HG03354 (cell line): ENCODE measurements around the gene SGF29.
"Not testable (repeated sequence)": the region's sequence is repeated elsewhere in the genome, so short reads cannot be mapped to it uniquely, and the experiment has no call there.

ENCODE experiments used
- ATAC-seq: cut with Tn5 transposase; IDR thresholded peaks from one replicate; pipeline ENCODE4 v1.9.1; 2021; ENCODE audit warnings: mild to moderate bottlenecking; ENCODE audit not compliant: unreplicated experiment, poor library complexity, severe bottlenecking

The SGF29 gene

DNA sequence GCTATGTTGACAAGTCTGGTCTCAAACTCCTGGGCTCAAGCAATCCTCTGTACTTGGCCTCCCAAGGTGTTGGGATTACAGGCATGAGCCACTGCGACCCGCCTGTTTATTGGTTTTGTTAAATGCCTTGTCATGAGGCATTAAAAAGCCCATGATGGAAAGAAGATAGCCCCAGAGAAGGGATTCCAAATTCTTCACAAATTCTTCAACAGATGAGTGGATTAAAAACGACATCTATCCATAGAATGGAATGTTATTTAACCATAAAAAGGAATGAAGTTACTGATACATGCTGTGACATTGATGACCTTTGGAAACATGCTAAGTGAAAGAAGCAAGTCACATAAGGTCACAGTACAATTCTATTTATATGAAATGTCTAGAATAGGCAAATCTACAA lies 4.7 kb downstream of the SGF29 start:
- ATAC-seq, result no peak

DNA sequence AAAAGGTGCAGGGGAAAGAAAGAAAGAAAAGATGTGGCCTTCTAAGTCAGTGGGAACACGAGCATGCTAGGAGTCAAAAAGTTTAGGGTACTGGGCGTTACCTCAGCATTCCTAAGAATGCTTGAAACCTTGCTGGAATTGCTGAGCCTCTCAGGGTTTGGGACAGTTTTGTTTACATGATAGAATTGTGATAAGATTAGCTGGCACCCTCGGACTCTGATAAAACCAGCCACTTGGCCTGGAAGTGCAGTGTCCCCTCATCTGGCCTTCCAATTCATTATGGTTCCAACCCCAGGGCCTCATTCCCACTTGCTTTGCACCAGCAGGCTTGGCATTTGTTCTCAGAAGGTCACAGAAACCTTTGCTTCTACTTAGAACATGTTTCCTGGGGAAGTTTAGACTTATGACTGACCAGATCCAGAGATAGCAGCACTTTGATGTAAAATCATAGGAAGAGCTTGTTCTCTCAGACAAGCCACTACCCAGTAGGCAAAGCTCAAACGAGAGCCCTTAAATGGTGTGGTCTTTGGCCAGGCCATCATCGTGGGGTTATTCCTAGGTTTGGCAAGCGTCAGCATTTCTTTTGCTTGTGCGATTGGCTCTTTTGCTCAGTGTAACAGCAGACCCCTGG lies 8.0 kb downstream of the SGF29 start:
- ATAC-seq, result no peak

DNA sequence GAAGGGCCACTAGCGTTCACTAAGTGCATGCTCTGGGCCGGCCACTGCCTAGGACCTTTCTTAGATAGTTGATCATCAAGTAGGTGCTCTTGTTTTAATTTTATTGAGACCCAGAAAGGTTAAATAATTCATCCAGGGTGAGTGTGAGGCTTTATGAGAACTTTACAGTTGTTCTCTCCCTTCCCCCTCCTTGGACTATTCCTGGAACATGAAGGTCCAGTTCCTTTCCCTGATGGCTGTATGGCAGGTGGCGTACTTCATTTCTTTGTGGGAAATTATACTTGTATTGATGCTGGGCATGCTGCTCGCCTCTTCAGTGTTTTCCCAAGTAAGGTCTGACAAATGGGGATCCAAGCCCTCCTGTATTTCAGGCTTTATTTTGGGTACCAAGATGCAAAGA lies 8.5 kb downstream of the SGF29 start:
- no peak for ATAC-seq

DNA sequence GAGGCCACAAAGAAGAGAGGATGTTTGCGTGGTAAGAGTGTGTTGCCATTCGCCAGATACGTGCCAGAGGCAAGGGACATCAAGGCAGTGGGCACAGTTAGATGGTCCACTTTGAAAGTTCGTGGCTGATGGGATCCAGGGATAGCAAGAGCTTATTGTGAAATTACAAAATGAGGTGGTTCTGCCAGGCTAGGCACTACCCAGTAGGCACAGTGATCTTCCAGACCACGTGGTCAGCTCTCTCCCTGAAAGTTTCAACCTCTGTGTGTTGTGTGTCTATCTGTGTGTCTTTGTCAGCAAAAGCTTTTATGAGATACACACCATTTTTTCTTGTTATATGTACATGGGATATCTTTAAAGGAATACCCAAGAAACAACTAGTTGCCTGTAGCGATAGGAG lies 9.5 kb downstream of the SGF29 start:
- ATAC-seq, result no peak

DNA sequence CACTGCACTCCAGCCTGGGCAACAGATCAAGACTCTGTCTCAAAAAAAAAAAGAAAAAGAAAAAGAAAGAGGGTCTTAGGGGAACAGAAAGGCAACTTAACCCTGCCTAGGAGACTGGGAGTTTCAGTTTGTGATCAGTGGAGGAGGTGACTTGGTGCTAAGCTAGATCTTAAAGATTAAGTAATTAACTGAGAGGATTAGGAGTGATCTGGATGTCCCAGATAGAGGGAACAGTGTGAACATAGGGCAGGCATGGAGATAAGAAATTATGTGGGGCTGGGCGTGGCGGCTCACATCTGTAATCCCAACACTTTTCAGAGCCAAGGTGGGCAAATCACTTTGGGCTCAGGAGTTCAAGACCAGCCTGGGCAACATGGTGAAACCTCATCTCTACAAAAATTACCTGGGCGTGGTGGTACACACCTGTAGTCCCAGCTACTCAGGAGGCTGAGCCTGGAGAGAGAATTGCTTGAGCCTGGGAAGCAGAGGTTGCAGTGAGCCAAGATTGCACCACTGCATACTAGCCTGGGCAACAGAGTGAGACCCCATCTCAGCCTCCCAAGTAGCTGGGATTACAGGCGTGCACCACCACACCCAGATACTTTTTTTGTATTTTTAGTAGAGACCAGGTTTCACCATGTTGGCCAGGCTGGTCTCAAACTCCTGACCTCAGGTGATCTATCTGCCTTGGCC lies 12.7 kb downstream of the SGF29 start:
- not testable (repeated sequence) for ATAC-seq

DNA sequence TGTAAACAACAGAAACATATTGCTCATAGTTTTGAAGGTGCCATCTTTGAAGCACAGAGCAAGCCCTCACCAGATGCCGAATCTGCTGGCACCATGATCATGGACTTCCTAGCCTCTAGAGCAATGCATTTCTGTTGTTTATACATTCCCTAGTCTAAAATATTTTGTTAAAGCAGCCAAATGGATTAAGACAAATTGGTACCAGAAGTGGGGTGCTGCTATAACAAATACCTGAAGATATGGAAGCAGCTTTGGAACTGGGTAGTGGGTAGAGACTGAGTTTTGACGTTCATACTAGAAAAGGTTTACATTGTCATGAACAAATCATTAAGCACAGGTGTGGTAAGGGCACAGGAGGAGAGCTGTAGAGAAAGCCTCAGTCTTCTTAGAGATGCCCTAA lies 13.6 kb downstream of the SGF29 start:
- ATAC-seq, result no peak

DNA sequence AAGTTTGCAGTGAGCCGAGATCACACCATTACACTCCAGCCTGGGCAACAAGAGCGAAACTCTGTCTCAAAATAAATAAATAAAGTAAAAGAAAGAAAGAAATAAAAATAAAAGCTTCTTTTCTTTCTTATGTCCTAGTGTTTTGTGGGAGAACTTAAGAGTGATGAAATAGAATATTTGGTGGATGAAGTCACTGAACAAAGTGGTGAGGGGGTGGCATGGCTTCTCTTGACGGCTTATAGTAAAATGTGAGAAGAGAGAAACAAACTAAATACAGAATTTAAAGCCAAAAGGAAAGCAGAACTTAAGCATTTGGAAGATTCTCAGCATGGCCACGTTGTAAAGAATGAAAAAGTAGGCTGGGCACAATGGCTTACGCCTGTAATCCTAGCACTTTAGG lies 15.3 kb downstream of the SGF29 start:
- no peak for ATAC-seq

DNA sequence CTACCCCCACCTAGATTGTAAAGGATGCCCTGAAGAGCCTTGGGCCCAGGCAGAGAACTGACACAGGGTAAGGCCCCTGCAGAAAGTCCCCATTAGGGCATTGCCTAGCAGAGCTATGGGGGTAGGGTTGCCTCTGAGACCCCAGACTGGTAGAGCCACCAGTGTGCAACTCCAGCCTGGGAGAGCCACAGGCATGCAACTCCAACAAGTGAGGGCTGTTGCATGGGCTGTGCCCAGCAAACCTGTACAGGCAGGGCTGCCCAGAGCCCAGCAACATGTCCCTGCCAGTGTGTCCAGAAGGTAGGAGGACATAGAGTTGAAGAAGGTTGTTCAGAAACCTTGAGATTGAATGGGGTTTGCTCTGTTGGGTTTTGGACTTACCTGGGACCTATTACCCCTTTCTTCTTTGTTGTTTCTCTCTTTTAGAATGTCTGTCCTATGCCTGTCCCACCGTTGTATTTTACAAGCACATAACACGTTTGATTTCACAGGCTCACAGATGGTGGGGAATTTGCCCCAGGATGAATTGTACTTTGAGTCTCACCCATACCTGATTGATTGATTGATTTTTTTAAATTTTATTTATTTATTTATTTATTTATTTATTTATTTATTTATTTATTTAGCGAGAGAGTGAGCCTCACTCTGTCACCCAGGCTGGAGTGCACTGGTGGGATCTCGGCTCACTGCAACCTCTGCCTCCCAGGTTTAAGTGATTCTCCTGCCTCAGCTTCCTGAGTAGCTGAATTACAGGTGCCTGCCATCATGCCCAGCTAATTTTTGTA lies 16.4 kb downstream of the SGF29 start:
- ATAC-seq, result no peak

DNA sequence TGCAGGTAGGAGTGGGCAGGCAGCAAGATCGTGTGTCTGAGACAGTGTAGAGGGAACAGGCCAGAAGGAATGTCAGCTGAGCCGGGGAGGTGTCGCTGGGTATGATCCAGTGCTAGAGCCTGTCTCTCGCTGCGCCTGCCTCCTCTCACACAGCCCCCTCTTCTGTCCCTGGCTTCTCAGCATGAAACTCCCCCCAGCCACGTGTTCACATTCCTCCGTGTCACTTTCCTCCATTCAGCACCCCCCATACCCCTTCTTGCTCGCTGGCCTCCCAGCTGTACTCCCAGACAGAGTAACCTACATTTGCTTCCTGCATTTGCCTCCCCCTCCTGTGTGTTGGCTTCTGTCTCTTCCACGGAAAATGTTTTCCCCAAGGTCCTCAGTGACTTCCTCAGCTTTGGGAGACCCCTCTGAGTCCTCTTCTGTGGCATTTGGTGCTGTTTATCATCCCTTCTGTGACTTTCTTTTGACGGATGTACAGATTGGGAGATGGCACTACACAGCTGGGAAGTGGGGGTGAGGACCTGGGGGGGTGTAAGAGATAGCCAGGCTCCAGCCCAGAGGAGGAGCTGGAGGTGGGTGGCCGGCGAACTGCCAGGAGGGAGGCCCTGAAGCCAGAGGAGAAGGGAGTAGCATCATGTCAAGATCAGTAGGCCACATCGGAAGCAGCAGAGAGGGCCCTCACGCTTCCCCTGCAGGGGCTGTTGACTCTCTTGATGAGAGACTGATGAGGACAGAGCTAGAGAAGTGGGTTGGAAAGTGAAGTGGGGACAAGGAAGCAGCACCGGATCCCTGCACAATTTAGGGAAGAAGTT lies 19.2 kb downstream of the SGF29 start:
- no peak for ATAC-seq

DNA sequence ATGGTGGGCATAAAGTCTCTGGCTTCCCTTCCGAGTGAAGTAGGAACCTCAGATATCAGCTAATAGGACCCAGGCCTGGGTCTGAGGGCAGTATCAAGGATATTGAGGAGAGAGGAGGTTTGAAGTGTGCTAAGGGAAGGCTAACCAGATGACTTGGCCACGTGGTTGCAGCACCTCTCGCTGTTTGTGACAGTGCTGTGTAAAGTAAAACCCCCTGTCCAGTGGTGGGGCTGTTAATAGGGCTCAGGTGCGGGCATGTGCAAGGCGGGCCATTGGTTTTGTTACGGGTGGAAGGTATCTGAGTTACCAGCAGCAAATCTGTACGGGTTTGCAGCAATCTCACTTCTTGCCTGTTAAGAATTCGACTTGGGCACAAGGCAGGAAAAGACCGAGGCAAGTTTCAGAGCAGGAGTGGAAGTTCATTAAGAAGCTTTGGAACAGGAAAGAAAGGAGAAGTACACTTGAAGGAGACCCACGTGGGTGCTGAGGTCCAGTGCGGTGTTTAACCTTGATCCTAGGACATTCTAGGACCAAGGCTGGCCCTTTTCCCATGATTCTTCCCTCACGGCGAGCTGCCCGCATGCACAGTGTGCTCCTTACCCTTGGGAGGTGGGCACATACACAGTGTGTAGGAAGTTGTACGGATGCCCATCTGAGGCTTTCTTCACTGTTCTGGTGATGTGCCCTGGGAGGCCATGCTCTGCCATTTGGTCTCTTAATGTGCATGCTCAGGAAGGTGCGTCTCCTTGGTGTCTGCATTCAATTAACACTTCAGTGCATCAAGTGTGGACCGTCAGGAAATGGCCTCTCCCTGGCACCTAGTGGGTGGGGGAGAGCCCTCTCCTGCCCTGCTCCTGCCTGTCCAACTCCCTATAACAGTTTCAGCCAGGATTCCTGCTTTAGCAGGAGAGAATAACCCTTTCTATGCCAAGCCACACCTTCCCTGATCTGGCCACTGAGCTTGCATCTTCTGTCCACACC lies 20.3 kb downstream of the SGF29 start:
- no peak for ATAC-seq

DNA sequence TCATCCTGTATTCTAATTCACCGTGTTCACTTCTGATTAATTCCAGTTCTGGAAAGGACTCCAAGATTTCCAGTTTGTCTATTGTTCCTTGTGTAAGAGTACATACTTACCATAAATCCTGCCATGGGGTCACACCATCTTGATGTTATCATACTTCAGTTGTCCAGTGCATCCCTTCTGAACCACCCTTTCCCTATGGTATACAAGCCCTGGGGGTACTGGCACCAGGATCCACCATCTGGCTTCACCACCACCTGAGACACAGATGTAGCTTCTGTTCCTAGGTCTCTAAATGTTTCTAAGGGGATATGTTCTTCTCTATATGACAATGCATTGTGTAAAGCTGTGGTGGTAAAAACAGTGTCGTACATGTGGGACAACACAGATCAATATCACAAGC lies 21.2 kb downstream of the SGF29 start:
- ATAC-seq, result no peak

DNA sequence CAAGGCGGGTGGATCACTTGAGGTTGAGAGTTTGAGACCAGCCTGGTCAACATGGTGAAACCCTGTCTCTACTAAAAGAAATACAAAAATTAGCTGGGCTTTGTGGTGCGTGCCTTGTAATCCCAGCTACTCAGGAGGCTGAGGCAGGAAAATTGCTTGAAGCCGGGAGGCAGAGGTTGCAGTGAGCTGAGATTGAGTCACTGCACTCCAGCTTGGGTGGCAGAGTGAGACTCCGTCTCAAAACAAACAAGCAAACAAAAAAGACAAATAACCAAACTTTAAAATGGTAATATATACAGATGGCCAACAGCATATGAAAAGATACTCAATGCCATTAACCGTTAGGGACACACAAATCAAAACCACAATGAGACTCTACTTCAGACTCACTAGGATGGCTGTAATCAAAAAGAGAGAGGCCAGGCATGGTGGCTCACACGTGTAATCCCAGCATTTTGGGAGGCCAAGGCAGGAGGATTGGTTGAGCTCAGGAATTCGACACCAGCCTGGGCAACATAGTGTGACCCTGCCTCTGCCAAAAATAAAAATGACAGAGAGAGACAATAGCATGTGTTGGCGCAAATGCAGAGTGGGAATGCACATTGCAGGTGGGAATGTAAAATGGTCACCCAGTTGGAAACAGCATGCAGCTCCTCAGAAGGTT lies 21.9 kb downstream of the SGF29 start:
- ATAC-seq, result no peak

DNA sequence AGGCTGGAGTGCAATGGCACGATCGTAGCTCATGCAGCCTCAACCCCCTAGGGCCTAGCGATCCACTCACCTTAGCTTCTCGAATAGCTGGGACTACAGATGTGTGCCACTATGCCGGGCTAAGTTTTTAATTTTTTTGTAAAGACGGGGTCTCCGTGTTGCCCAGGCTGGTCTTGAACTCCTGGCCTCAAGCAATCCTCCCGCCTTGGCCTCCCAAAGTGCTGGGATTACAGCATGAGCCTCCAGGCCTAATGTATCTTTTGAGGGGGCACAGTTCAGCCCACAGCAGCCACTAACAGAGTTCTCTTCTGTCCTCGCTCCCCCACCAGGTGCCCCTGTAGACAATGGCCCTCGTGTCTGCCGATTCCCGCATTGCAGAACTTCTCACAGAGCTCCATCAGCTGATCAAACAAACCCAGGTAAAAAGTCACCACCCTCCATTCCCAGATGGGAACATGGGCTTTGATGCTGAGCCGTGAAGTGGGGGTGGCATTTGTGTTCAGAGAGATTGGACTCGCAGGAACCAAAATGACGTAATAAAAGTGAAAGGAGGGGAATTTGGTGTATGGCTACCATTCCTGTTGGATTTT lies 27.1 kb downstream of the SGF29 start:
- no peak for ATAC-seq

DNA sequence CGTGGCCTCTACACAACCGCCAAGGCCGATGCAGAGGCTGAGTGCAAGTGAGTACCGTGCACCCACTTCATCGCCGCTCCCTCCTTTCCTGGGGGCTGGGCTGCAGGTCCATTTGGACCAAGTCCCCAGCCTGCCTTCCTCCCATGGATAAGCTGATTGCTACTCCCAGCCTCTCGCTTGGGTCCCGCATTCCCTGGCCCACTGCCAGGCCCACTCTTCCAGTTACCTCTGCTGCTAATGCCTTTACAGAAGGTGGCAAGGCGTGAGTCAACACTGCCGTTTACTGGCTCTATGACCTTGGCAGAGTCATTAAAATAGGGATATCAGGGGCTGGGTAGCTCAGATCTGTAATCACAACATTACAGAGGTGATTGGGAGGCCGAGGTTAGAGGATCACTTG lies 32.0 kb downstream of the SGF29 start:
- ATAC-seq, result no peak

DNA sequence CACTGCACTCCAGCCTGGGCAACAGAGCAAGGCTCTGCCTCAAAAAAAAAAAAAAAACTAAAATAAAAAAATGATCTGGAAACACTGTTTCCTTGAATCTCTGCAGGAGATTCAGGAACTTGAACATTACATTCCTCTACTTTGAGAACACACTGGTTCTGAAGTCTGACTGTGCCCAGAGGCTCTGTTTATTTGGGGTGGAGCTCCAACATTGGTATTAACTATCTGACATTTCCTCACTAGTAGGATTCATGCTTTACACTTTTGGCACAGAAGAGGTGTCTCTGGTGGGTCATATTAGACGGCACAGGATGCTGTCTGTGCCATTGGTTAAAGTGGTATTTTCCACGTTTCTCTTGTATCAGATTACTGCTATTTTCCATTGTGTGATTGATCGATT lies 32.7 kb downstream of the SGF29 start:
- no peak for ATAC-seq

DNA sequence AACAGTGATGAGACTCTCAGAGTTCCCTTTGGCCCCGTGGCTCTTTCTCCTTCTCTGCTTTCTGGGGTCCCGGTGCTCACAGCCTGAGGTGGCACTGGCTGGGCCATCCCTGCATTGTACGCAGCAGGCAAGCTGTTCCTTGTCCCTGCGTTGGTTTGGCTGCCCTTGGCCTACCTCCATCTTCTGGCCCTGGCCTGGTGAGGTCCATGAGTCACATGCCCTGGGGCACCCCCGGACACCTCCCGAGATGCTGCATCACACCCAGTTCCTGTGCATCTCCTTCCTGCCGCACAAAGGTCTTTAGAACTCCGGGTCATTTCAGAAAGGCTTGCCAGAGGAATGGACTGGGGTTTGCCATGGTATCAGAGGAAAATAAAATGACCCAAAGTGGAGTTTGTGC lies 33.7 kb downstream of the SGF29 start:
- no peak for ATAC-seq

DNA sequence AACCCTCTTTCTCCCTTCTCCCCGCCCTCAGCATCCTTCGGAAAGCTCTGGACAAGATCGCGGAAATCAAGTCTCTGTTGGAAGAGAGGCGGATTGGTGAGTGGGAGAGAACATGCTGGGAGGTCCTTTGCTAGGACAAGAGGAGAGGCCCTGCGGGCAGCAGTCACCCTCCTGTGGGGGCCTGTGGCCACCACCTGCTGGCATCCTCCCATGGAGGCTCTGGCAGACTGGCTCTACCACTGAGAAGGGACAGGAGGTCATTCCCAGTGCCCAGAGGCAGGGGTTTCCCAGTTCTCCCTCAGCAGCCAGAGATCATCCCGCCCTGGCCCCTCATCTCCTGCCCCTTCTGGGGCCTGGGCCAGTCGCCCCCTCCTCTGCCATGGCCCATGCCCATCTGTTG lies 35.3 kb downstream of the SGF29 start:
- no peak for ATAC-seq

DNA sequence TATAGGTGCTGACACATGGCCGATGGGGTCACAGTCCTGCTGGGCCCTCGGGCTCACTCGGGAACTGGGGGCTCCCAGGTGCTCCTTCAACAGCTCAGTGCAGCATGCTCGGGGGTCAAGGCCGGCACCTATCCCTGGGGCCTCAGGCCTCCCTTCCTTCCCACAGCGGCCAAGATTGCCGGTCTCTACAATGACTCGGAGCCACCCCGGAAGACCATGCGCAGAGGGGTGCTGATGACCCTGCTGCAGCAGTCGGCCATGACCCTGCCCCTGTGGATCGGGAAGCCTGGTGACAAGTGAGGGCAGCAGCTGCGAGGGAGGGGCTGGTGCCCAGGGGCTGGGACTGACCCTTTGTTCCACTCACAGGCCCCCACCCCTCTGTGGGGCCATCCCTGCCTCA lies 36.2 kb downstream of the SGF29 start:
- ATAC-seq, result no peak
